IPS-15b (cell line): ENCODE measurements around the gene RPN2.

Experiments used
- H3K27me3 ChIP-seq: one replicate; pipeline ENCODE4 v1.6.1; 2013; ENCODE audit warnings: low read length; ENCODE audit not compliant: control insufficient read depth, insufficient read depth
- H3K36me3 ChIP-seq: one replicate; pipeline ENCODE4 v1.6.1; 2013; ENCODE audit warnings: low read length; ENCODE audit not compliant: control insufficient read depth, insufficient read depth
- H3K4me1 ChIP-seq: one replicate; pipeline ENCODE4 v1.6.1; 2013; ENCODE audit warnings: mild to moderate bottlenecking, low read length; ENCODE audit not compliant: control insufficient read depth, insufficient read depth
- H3K4me3 ChIP-seq: one replicate; pipeline ENCODE4 v1.5.1; 2013; ENCODE audit warnings: low read depth, low read length
- H3K9ac ChIP-seq: one replicate; pipeline ENCODE4 v1.6.1; 2013; ENCODE audit warnings: low read depth, mild to moderate bottlenecking, low read length
- H3K9me3 ChIP-seq: one replicate; pipeline ENCODE4 v1.6.1; 2013; ENCODE audit warnings: mild to moderate bottlenecking, low read length; ENCODE audit not compliant: control insufficient read depth, insufficient read depth

The RPN2 gene

GRCh38 chr20:37189416-37190016 lies 10.4 kb downstream of the RPN2 start:
- Histone ChIP-seq H3K9ac (no peak overlapping the region), H3K9me3 (no peaks in the 10 kb centered on the region), H3K4me1 (no peaks in the 10 kb centered on the region), H3K4me3 (no peak overlapping the region), H3K27me3 (no peaks in the 10 kb centered on the region), H3K36me3 (peaks cover 4% of the 10 kb centered on the region)

- H3K9me3 ChIP-seq: no peaks in the 10 kb centered on the region
- peaks cover 3% of the 10 kb centered on the region for H3K4me1 ChIP-seq
- no peak overlapping the region for H3K9ac ChIP-seq
- no peaks in the 10 kb centered on the region for H3K27me3 ChIP-seq
- peaks cover 4% of the 10 kb centered on the region for H3K36me3 ChIP-seq
- no peak overlapping the region for H3K4me3 ChIP-seq
Measured at GRCh38 chr20:37190354-37191112, 11.4 kb downstream of the RPN2 start.

- no peaks in the 10 kb centered on the region for H3K27me3 ChIP-seq
- no peak overlapping the region for H3K9ac ChIP-seq
- H3K4me3 ChIP-seq: no peak overlapping the region
- H3K9me3 ChIP-seq: no peaks in the 10 kb centered on the region
- H3K36me3 ChIP-seq: peaks cover 6% of the 10 kb centered on the region
- peaks cover 3% of the 10 kb centered on the region for H3K4me1 ChIP-seq
Measured at GRCh38 chr20:37192137-37192854, 13.2 kb downstream of the RPN2 start.

- H3K9ac ChIP-seq: no peak overlapping the region
- no peaks in the 10 kb centered on the region for H3K27me3 ChIP-seq
- H3K36me3 ChIP-seq: peaks cover 6% of the 10 kb centered on the region
- H3K4me3 ChIP-seq: no peak overlapping the region
- H3K4me1 ChIP-seq: peaks cover 3% of the 10 kb centered on the region
- no peaks in the 10 kb centered on the region for H3K9me3 ChIP-seq
Measured at GRCh38 chr20:37193226-37193625, 14.1 kb downstream of the RPN2 start.

- Histone ChIP-seq H3K4me1 (peaks cover 3% of the 10 kb centered on the region), H3K36me3 (peaks cover 9% of the 10 kb centered on the region), H3K27me3 (no peaks in the 10 kb centered on the region), H3K4me3 (no peak overlapping the region), H3K9ac (no peak overlapping the region), H3K9me3 (no peaks in the 10 kb centered on the region)
Measured at GRCh38 chr20:37193821-37194220, 14.7 kb downstream of the RPN2 start.

- Histone ChIP-seq H3K9me3 (no peaks in the 10 kb centered on the region), H3K9ac (no peak overlapping the region), H3K4me1 (peaks cover 3% of the 10 kb centered on the region), H3K27me3 (no peaks in the 10 kb centered on the region), H3K36me3 (peaks cover 16% of the 10 kb centered on the region), H3K4me3 (no peak overlapping the region)
Measured at GRCh38 chr20:37194621-37195417, 15.7 kb downstream of the RPN2 start.

GRCh38 chr20:37198932-37199660 lies 20.0 kb downstream of the RPN2 start:
- no peaks in the 10 kb centered on the region for H3K27me3 ChIP-seq
- no peaks in the 10 kb centered on the region for H3K9me3 ChIP-seq
- H3K36me3 ChIP-seq: peaks cover 38% of the 10 kb centered on the region

GRCh38 chr20:37200376-37200775 lies 21.2 kb downstream of the RPN2 start:
- Histone ChIP-seq H3K9me3 (no peaks in the 10 kb centered on the region), H3K27me3 (no peaks in the 10 kb centered on the region), H3K36me3 (peaks cover 50% of the 10 kb centered on the region), H3K9ac (no peak overlapping the region), H3K4me3 (no peak overlapping the region), H3K4me1 (peaks cover 1% of the 10 kb centered on the region)

More at GRCh38 chr20:37198932-37199660, 20.0 kb downstream of the RPN2 start:
- peaks cover 3% of the 10 kb centered on the region for H3K4me1 ChIP-seq
- H3K9ac ChIP-seq: no peak overlapping the region
- H3K4me3 ChIP-seq: no peak overlapping the region

GRCh38 chr20:37200926-37201826 lies 22.0 kb downstream of the RPN2 start:
- Histone ChIP-seq H3K36me3 (peaks cover 50% of the 10 kb centered on the region), H3K9ac (no peak overlapping the region), H3K27me3 (no peaks in the 10 kb centered on the region), H3K9me3 (no peaks in the 10 kb centered on the region), H3K4me1 (no peaks in the 10 kb centered on the region), H3K4me3 (no peak overlapping the region)

GRCh38 chr20:37201827-37202162 lies 22.7 kb downstream of the RPN2 start:
- no peaks in the 10 kb centered on the region for H3K9me3 ChIP-seq
- H3K4me1 ChIP-seq: no peaks in the 10 kb centered on the region
- H3K9ac ChIP-seq: no peak overlapping the region
- H3K4me3 ChIP-seq: no peak overlapping the region
- H3K27me3 ChIP-seq: no peaks in the 10 kb centered on the region
- peaks cover 55% of the 10 kb centered on the region for H3K36me3 ChIP-seq
